ENCODE data around the gene NAT16. TPM values are rescaled to one million over a fixed set of nuclear protein-coding genes. Genes with fewer than 3 reads are reported as not detected.

Gene NAT16
- total and polyA plus RNA-seq, 2 of the 13 experiments (the other 11 are each of a cell fraction or from before 2014, with no cell fraction given) = 0.04 TPM; not detected in 1

- no peak for TF ChIP-seq ZNF225 (CRISPR knock-in tag; IDR thresholded peaks at IDR 0.05)
- no peak for TF ChIP-seq ARID3A (IDR thresholded peaks at IDR 0.05; ENCODE audit: low read depth, low read length)
- no peak for TF ChIP-seq ZNF644 (CRISPR knock-in tag; IDR thresholded peaks at IDR 0.05; ENCODE audit: low read depth)
- TF ChIP-seq POLR2AphosphoS5 (IDR thresholded peaks at IDR 0.05; ENCODE audit: low read depth, low read length) = peak; percentile 58; the same call in 1 of the 2 replicates
- TF ChIP-seq BRD4 (CRISPR knock-in tag; IDR thresholded peaks at IDR 0.05) = no peak
- TF ChIP-seq JUN (CRISPR knock-in tag; IDR thresholded peaks at IDR 0.05) = peak; percentile 95
- TF ChIP-seq ZNF557 (CRISPR knock-in tag; IDR thresholded peaks at IDR 0.05) = no peak
- no peak for TF ChIP-seq ZNF18 (CRISPR knock-in tag; IDR thresholded peaks at IDR 0.05; ENCODE audit: insufficient replicate concordance)
- no peak for TF ChIP-seq DR1 (CRISPR knock-in tag; IDR thresholded peaks at IDR 0.05)
- TF ChIP-seq ZNF33B (CRISPR knock-in tag; IDR thresholded peaks at IDR 0.05) = no peak
- TF ChIP-seq ZNF136 (CRISPR knock-in tag; IDR thresholded peaks at IDR 0.05; ENCODE audit: low read depth) = no peak
- no peak for TF ChIP-seq GPBP1L1 (CRISPR knock-in tag; IDR thresholded peaks at IDR 0.05)
- TF ChIP-seq HIC2 (CRISPR knock-in tag; IDR thresholded peaks at IDR 0.05; ENCODE audit: low read depth) = no peak
- TF ChIP-seq ZNF343 (CRISPR knock-in tag; IDR thresholded peaks at IDR 0.05) = no peak
- TF ChIP-seq ZNF891 (CRISPR knock-in tag; IDR thresholded peaks at IDR 0.05) = no peak
- TF ChIP-seq ZNF264 (CRISPR knock-in tag; IDR thresholded peaks at IDR 0.05) = no peak; the same call in 1 of the 2 replicates
- no peak for TF ChIP-seq MED8 (CRISPR knock-in tag; IDR thresholded peaks at IDR 0.05; ENCODE audit: insufficient replicate concordance)
- TF ChIP-seq ZNF788 (CRISPR knock-in tag; IDR thresholded peaks at IDR 0.05; ENCODE audit: borderline replicate concordance) = no peak; the same call in 1 of the 2 replicates
- TF ChIP-seq MTF2 (CRISPR knock-in tag; IDR thresholded peaks at IDR 0.05; ENCODE audit: borderline replicate concordance) = no peak
- no peak for TF ChIP-seq ZNF839 (CRISPR knock-in tag; IDR thresholded peaks at IDR 0.05; ENCODE audit: borderline replicate concordance)
- 0 out of 2 replicates have a peak, but pooled peaks have one; percentile 28 for TF ChIP-seq NCOA2 (CRISPR knock-in tag; IDR thresholded peaks at IDR 0.05)
- TF ChIP-seq HDAC6 (IDR thresholded peaks at IDR 0.05; ENCODE audit: low read depth, low read length) = no peak
These were observed 41.8 kb downstream of the NAT16 start (continued) for GRCh38 chr7:101138213-101138870.
